Inflammatory macrophage (primary cell): ENCODE results near the gene RYR3.
A peak's percentile ranks its signal among the peaks of the same experiment; 100 is the strongest.

Source experiments
- DNase-seq, 2 donors: peaks; one replicate each; pipeline ENCODE4 v3.0.0-alpha.2; 2020 to 2022
- total RNA-seq, 18 experiments: gene quantifications; one replicate each; lab custom pipeline; 2026; ENCODE audit warnings: mixed read lengths in 6 of 18, inconsistent platforms in 2 of 18; lab: John Stamatoyannopoulos, UW

Gene RYR3
- 0 to 1.2 (median 0.06) reads per million in 18 experiments for total RNA-seq

GRCh38 chr15:33310481-33311311, at the start of gene RYR3:
Gene RYR3 (plus strand): TSS chr15:33310967. CDS start chr15:33311046, 79 bp downstream.
- no peak for DNase-seq

DNA sequence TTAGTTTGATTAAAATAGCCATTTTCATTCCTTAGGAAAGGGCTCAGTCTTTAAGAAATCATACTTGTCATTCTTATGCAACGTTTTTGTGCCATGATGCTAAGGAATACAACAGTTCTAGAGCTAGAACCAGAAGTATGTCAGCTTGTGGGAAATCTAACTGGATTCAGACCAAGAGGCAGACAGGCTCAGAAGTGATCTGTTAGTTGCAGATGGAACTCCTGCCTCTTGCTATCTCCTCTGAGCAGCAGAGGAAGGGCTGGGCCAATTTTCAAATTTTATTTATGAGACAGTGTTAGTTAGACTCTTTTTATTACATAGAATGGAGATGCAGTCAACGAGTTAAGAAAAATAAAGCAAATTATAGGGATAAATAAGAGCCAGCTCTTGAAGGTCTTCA, 48.5 kb upstream of the RYR3 start:
- no peak for DNase-seq

DNA sequence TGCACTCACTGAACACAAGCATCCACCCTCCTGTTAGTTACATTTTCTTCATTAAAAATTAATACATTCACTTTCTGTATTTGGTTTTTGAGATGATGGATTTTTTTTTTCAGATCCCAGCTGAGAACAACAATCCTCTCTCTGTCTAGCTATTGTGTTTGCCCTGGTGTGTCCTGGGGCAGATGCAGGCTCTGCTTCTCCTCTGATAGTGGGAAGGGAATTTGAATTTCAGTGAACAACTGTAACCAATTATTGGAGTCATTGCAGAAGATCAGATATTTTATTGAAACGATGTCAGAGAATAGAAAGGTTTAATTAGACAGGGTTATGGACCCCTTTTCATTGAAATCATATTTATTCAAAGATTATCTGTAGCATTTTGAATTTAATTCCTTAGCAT, 33.1 kb upstream of the RYR3 start:
- no peak for DNase-seq

DNA sequence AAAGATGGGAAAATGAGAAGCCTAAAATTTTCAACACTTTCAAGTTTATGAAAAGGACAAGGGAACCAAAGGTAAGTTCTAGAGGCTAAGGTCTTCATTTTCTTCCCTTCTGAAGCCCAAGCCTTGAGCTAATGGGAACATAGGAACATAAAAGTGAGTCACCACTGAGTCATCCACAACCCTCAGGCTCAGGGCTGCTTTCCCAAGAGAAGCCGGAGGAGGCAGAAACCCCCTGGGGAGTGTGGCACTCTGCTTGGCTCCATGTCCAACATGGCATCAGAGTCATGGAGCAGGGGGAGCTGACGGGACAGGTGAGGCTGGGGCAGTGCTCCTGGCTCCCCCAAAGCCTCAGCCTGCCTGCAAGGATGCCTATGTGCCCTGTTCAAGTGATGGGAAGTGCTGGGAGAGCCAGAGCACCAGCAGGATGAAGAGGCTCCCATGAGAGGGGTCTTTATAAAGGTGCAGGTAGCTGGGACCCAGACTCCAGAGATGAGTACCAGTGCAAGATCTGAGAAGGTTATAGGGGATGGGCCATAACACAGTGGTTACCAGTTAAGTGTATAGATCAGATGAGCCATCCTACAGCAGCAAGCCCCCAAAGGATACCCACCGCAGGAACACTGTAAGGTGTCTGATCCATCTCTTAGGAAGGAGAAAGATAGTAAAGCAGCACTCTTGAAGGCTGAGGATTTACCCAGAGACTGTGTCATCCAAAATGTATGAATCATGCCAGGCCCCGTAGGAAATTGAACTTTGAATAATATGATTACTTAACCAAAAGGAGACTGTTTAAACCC, 31.8 kb upstream of the RYR3 start:
- DNase-seq: peak; percentile 28 to 65

DNA sequence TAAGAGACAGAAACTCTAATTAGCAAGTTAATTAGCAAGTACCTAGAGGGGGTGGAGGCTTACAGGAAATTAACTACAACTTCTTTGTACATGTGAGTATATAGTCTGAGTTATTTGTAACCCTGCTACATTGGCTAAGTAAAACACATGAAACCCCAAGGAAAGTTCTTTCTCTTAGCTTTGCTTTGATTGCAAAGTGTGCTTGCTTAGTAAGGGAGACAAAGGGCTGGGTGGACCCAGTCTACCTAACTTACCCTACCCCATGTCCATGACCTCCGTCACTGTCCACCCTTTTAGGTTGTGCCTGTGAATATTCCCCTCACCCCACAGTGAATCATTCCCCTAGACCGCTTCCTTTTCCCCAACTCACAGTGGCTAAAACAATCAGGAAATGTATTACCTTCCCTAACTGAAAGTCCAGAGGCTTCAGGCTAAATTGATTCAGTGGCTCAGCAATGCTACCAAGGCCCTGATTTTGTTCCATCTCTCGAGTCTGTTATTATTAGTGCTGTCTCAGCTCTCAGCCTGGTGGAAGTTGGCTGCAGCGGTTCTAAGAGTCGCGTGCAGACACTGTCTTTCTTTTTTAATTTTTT, 31.1 kb upstream of the RYR3 start:
- DNase-seq: no peak

DNA sequence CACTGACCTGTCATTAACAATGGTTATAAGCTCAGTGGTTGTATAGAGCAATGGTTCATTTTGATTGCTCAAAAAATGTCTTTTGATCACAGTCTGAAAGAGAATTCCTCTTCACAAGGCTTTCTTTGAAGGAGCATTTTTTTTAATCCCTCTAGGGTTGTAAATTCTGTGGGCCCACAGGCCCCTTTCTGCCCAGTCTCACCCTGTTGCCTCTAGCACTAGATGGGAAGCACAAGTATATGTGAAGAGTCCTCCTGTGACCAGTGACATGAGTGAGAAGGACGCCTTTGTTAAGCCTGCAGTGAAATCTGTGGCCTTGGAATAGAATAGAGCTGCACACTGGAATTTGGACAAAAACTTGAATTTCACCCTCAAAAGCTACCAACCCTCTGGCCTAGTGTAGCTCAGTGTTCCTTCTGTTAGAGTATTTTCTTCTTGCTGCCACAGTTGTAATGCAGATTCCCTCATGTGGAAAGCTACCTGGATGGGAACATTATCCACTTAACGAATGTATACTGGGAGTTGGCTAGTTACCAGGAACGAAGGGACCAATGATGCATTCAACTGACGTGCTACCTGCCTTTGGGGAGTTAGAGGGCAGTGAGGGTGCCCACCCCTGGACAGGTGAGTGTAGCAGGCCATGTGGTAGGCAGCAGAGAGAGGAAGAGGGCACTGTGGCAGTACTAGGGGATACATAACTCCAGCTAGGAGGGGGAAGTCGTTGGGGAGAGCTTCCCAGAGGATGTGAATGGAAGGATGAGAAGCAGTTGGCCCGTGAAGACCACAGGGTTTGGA, 28.3 kb upstream of the RYR3 start:
- no peak for DNase-seq

DNA sequence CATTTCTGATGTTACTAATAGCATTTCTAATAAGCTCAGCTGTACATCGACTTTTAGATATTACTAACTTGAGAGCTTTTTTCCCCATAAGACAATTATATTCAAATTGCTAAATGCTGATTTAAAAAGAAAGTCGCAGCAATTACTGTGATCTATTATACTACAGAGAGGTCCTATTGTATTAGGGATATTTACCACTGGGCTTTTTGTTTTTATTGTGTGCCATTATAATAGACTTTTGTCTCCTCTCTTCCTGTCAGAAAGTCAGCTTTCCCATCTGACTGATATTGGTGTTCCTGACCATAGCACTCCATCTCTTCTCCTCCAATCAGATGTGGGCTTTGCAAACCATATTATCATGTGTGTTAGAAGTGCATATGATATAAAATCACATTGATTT, 27.2 kb upstream of the RYR3 start:
- no peak for DNase-seq

- peak in 1 of 2 donors; percentile 25 for DNase-seq
Observed at GRCh38 chr15:33284336-33284735, 26.4 kb upstream of the RYR3 start.

- peak; percentile 42 to 46 for DNase-seq
Observed at GRCh38 chr15:33292717-33293307, 18.0 kb upstream of the RYR3 start.

GRCh38 chr15:33293713-33294334, 16.9 kb upstream of the RYR3 start:
- DNase-seq: no peak

- DNase-seq: no peak
Observed at GRCh38 chr15:33296050-33296449, 14.7 kb upstream of the RYR3 start.

GRCh38 chr15:33296856-33297255, 13.9 kb upstream of the RYR3 start:
- DNase-seq: no peak

- no peak for DNase-seq
Observed at GRCh38 chr15:33298631-33299030, 12.1 kb upstream of the RYR3 start.

- no peak for DNase-seq
Observed at GRCh38 chr15:33304924-33305323, 5.8 kb upstream of the RYR3 start.

DNA sequence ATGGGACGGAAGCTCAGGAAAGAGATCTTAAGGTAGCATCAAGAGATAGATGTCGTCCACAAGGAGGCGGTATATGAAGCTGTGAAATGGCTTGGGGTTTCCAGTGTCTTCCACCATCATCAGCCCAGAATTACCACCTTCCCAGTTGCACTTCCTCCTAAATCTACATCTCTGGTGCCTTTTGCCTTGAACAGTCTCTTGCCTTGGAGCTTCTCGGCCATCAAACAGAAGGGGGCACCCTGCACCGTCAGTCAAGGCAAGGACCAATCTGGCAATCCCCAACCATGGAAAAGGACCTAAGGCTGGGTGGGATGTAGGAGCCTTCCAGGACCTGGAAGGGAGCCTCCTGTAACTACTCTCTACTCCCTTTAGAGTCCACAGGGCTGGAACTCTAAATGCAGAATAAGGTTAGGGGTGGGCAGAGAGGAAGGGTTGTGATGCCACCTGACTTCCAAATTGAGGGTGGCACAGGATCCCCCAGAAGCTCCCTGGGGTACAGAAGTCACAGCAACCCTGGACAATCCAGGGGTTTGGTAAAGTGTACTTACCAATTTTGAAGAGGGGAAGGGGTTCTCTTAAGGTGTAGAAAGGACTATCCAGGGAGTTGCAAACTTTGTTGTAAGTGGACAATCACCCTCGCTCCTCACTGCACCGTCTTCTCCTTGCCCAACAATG, 1.0 kb upstream of the RYR3 start:
- DNase-seq: peak; percentile 3 to 23

DNA sequence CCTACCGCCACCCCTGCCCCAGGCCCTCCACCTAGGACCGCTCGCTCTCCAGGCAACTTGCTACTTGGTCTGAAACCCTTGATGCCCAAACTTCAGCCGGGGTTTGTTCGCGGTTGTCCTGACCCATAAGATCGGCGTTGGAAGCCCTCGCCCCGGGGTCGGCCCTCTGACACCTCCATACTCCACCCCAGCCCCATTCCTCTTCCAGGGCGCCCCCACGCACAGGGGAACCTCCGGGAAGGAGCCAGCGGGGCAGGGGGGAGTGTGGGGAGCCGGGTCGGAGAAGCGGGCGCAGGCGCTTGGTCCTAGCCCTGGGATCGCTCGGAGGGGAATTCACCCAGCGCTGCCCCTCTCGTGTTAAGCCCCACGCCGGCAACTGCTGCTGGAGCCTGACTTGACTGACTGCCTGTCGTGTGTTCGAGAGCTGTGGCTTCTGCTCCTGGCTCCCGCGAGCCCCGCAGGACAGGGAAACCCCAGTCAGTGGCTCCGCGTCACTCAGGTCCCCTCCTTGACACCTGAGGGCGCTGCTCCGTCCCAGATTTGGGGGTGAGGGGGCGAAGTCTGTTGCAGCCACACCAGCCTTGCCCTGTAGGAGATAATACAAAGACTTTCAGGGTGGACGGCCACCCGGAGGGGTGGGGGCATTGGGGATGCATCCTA, 675 bp downstream of the RYR3 start:
- no peak for DNase-seq

DNA sequence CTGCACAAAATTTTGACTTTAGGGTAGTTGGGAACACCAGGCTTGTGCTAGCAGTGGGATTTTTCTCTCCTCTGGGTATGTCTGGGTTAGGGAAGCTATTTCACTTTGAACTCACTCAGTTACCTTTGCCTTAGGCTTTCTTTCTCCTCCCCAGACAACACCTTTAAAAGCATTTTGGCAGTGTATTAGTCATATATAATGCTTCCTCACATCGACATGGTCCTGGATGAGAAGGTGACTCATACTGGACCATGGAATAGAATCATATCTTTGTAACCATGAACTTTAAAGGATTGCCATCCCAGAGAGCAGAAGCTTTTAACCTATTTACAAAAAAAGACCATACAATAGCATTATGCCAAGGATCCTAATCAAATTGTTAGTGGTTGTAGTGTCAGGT, 2.7 kb downstream of the RYR3 start:
- no peak for DNase-seq

- no peak for DNase-seq
Observed at GRCh38 chr15:33314069-33314468, 3.3 kb downstream of the RYR3 start.

DNA sequence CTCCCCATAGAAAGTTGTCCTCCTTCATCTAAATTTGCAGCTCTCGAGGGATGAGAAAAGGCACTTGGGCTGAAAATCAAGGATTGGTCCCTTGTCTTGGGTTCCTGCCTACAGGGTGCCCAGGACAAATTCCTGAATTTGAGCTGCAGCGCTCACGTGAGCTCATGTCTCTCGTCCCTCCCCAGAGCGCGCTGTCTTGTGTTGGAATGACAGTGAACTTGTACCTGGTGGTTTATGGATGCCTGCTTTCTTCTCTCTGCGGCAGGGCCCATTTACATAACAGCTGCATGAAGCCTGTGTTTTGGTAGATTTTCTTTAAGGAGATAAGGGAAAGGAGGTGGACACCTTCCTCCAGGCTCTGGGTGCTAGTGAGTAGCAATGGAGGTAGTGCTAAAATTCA, 4.3 kb downstream of the RYR3 start:
- DNase-seq: no peak

DNA sequence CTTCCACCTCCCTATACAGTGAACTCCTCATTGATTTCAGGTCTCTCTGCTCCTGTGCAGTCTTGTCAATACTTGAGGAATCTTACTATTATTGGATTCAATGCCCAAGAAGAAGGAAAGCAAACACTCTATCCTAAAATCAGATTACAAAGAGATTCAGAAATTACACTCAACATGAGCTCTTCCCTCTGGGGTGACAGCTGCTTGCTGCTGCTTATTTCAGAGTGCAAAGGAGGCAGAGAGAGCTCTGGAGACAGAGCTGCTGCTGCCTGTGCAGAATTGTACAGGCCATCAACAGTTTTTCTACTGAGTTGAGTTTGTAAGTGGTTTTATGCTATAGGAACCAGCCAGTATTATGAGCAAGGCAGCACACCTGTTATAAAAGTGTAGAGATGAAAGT, 7.1 kb downstream of the RYR3 start:
- DNase-seq: no peak

DNA sequence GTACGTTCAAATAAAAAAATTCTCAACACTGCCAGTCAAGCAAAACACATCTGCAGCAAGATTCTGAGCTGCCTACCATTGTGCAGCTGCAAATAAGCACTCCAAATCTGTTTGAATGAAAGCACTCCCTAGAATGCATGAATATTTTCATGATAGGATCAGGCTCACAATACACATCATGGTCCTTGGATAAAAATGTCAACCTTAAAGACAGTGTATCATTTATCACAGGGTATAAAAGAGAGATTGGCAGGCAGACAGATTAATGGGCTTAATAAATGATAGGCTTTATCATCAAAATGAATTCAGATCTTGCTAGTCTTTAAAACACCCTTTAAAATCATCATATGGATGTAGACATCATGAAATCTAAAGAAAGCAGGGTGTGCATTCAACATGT, 9.2 kb downstream of the RYR3 start:
- DNase-seq: no peak
